Neural progenitor cell (in vitro differentiated cells): ENCODE results near the gene WDR54. TPM values are rescaled to one million over a fixed set of nuclear protein-coding genes. Genes with fewer than 3 reads are reported as not detected.

ENCODE experiments used
- DNase-seq: peaks from one replicate; pipeline ENCODE4 v3.0.0-alpha.2; 2016; ENCODE audit warnings: low spot score
- H2AFZ ChIP-seq: fragments of 200-600 bp; sonication (generic); replicated peaks from 2 replicates; pipeline ENCODE4 v1.6.1; 2016; ENCODE audit warnings: antibody characterized with exemption
- H3F3A ChIP-seq: fragments of 200-600 bp; sonication (generic); 2 replicates; pipeline ENCODE4 v1.6.1; 2016; ENCODE audit warnings: antibody characterized with exemption, low read depth
- H3K27ac ChIP-seq: fragments of 200-600 bp; sonication (generic); 2 replicates; pipeline ENCODE4 v1.5.1; 2016; ENCODE audit warnings: mild to moderate bottlenecking
- H3K27me3 ChIP-seq: fragments of 200-600 bp; sonication (generic); 2 replicates; pipeline ENCODE4 v1.6.1; 2016; ENCODE audit warnings: mild to moderate bottlenecking, moderate library complexity
- H3K36me3 ChIP-seq: fragments of 200-600 bp; sonication (generic); 2 replicates; pipeline ENCODE4 v1.5.1; 2016
- H3K4me1 ChIP-seq: fragments of 200-600 bp; sonication (generic); 2 replicates; pipeline ENCODE4 v1.6.1; 2016; ENCODE audit warnings: mixed run types
- H3K4me2 ChIP-seq: fragments of 200-600 bp; sonication (generic); 2 replicates; pipeline ENCODE4 v1.6.1; 2016
- H3K4me3 ChIP-seq: fragments of 200-600 bp; sonication (generic); 2 replicates; pipeline ENCODE4 v1.5.1; 2016
- H3K79me2 ChIP-seq: fragments of 200-600 bp; sonication (generic); 2 replicates; pipeline ENCODE4 v1.6.1; 2016; ENCODE audit warnings: low read depth
- H3K9ac ChIP-seq: fragments of 200-600 bp; sonication (generic); 2 replicates; pipeline ENCODE4 v1.6.1; 2016
- H3K9me3 ChIP-seq: fragments of 200-600 bp; sonication (generic); 2 replicates; pipeline ENCODE4 v1.5.1; 2016; ENCODE audit warnings: low read depth
- H4K20me1 ChIP-seq: fragments of 200-600 bp; sonication (generic); 2 replicates; pipeline ENCODE4 v1.6.1; 2016; ENCODE audit warnings: low read depth
- H3K27ac Mint-ChIP-seq: 3 replicates; pipeline ENCODE4 v1.8.0; 2021; ENCODE audit warnings: mixed read lengths
- H3K27me3 Mint-ChIP-seq: 2 replicates; pipeline ENCODE4 v1.8.0; 2022; ENCODE audit warnings: low read depth, mild to moderate bottlenecking, inconsistent platforms, moderate library complexity, mixed read lengths; ENCODE audit not compliant: insufficient read depth
- H3K36me3 Mint-ChIP-seq: 3 replicates; pipeline ENCODE4 v1.8.0; 2021; ENCODE audit warnings: mixed read lengths
- H3K4me1 Mint-ChIP-seq: 3 replicates; pipeline ENCODE4 v1.8.0; 2021; ENCODE audit warnings: mixed read lengths
- H3K4me3 Mint-ChIP-seq: 3 replicates; pipeline ENCODE4 v1.8.0; 2021; ENCODE audit warnings: mild to moderate bottlenecking, moderate library complexity, mixed read lengths
- H3K9me3 Mint-ChIP-seq: 3 replicates; pipeline ENCODE4 v1.8.0; 2020; ENCODE audit warnings: mixed read lengths
- CTCF ChIP-seq: fragments of 200-600 bp; sonication (generic); IDR thresholded peaks from 2 replicates; pipeline ENCODE4 v1.5.1; 2017; ENCODE audit warnings: antibody characterized with exemption, mild to moderate bottlenecking
- EZH2 ChIP-seq: fragments of 200-600 bp; sonication (generic); IDR thresholded peaks from 2 replicates; pipeline ENCODE4 v1.6.1; 2017; ENCODE audit warnings: antibody characterized with exemption, mild to moderate bottlenecking, moderate library complexity
- EZH2phosphoT487 ChIP-seq: fragments of 200-600 bp; sonication (generic); IDR thresholded peaks from 2 replicates; pipeline ENCODE4 v1.6.1; 2017; ENCODE audit warnings: antibody characterized with exemption
- total RNA-seq: library from RNA; depleted of rRNA; stranded (reverse); fragments of >200 nt; gene quantifications from 2 replicates; pipeline ENCODE4 v1.2.3, GENCODE V29; 2015; ENCODE audit warnings: low replicate concordance

WDR54 gene
- total RNA-seq, 1 donor from 2014 or later, result 88.1 TPM

DNA sequence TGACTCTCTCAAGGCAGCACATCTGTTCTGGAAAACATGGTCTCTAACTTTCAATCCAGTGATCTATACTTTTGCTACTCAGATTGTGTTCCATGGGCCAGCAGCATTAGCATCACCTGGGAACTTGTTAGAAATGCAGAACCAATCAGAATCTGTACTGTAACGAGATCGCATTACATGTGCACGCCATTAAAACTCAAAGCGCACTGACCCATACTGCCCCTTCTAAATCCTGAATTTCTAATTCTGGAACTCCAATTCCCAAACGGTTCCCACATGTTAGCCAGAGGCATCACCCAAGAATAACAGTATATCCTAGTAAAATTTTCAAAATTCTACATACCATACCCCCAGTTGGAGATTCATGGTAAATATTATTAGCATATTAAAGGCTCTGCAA, 30.9 kb upstream of the WDR54 start:
- Mint-ChIP-seq H3K36me3 (no peaks in the 10 kb centered on the region), H3K4me3 (no peak overlapping the region), H3K9me3 (no peaks in the 10 kb centered on the region), H3K27ac (no peak overlapping the region), H3K4me1 (peaks cover 4% of the 10 kb centered on the region), H3K27me3 (peaks cover 2% of the 10 kb centered on the region)
- peak overlapping the region; percentile 91 for H3K4me2 ChIP-seq
- peak overlapping the region; percentile 83 for H3K9ac ChIP-seq
- H3K36me3 ChIP-seq, result no peaks in the 10 kb centered on the region
- no peak overlapping the region for H2AFZ ChIP-seq
- H3F3A ChIP-seq, result peaks cover 6% of the 10 kb centered on the region
- peaks cover 54% of the 10 kb centered on the region for H4K20me1 ChIP-seq
- H3K4me3 ChIP-seq, result peak overlapping the region; percentile 91
- peak; percentile 27 for DNase-seq
- H3K9me3 ChIP-seq, result no peaks in the 10 kb centered on the region
- H3K27ac ChIP-seq, result no peak overlapping the region
- H3K27me3 ChIP-seq, result no peaks in the 10 kb centered on the region
- H3K79me2 ChIP-seq, result peaks cover 59% of the 10 kb centered on the region
- TF ChIP-seq EZH2 (no peak), CTCF (no peak)
- H3K4me1 ChIP-seq, result peaks cover 17% of the 10 kb centered on the region

DNA sequence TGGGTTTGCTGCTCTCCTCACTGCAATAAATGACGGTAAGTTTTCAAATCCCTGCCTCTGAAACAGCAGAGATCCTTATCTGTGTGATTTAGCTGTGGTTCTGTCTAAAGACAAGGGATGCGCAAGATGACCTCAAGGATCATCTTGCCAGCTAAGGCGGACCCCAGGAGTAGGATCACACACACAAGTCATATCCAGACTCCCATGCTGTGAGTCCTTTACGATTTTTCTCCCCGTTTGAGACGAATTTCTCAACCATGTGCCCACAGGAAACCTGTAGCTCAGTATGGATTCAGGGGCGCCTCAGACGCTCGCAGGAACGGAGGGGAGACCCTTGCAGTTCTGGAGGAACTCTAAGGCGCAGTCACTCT, 30.3 kb upstream of the WDR54 start:
- H3K27me3 Mint-ChIP-seq, result peaks cover 4% of the 10 kb centered on the region
- Histone ChIP-seq H3K4me2 (peak overlapping the region; percentile 91), H3F3A (peaks cover 6% of the 10 kb centered on the region), H3K9me3 (no peaks in the 10 kb centered on the region), H4K20me1 (peaks cover 48% of the 10 kb centered on the region), H3K79me2 (peaks cover 53% of the 10 kb centered on the region), H3K27me3 (no peaks in the 10 kb centered on the region), H2AFZ (peak overlapping the region; percentile 85), H3K4me3 (peak overlapping the region; percentile 91), H3K27ac (peak overlapping the region; percentile 95), H3K36me3 (no peaks in the 10 kb centered on the region), H3K4me1 (peaks cover 17% of the 10 kb centered on the region), H3K9ac (peak overlapping the region; percentile 83)
- no peak overlapping the region for H3K4me3 Mint-ChIP-seq
- H3K9me3 Mint-ChIP-seq, result no peaks in the 10 kb centered on the region
- H3K4me1 Mint-ChIP-seq, result peaks cover 4% of the 10 kb centered on the region
- DNase-seq, result no peak
- H3K27ac Mint-ChIP-seq, result peak overlapping the region; percentile 97
- no peaks in the 10 kb centered on the region for H3K36me3 Mint-ChIP-seq
- TF ChIP-seq CTCF, result no peak
- no peak for TF ChIP-seq EZH2phosphoT487
- TF ChIP-seq EZH2, result no peak

GRCh38 chr2:74391580-74392448, 29.7 kb upstream of the WDR54 start:
- H3K36me3 ChIP-seq, result no peaks in the 10 kb centered on the region
- Mint-ChIP-seq H3K4me3 (no peak overlapping the region), H3K27me3 (peaks cover 4% of the 10 kb centered on the region), H3K27ac (peak overlapping the region; percentile 99), H3K4me1 (peaks cover 4% of the 10 kb centered on the region), H3K9me3 (no peaks in the 10 kb centered on the region), H3K36me3 (no peaks in the 10 kb centered on the region)
- no peak for TF ChIP-seq EZH2
- TF ChIP-seq CTCF, result peak; percentile 100
- no peak for TF ChIP-seq EZH2phosphoT487
- no peaks in the 10 kb centered on the region for H3K9me3 ChIP-seq
- peak overlapping the region; percentile 85 for H2AFZ ChIP-seq
- peak overlapping the region; percentile 83 for H3K9ac ChIP-seq
- peak overlapping the region; percentile 95 for H3K27ac ChIP-seq
- H3K4me3 ChIP-seq, result peak overlapping the region; percentile 91
- no peaks in the 10 kb centered on the region for H3K27me3 ChIP-seq
- peak overlapping the region; percentile 91 for H3K4me2 ChIP-seq
- peaks cover 42% of the 10 kb centered on the region for H4K20me1 ChIP-seq
- H3K79me2 ChIP-seq, result peaks cover 47% of the 10 kb centered on the region
- peaks cover 17% of the 10 kb centered on the region for H3K4me1 ChIP-seq
- peaks cover 6% of the 10 kb centered on the region for H3F3A ChIP-seq
- DNase-seq, result peak; percentile 97
